ENCODE data around the gene DNTT.

DNTT gene

GRCh38 chr10:96387161-96387560 lies 82.9 kb downstream of the DNTT start:
- no peak for DNase-seq

GRCh38 chr10:96387601-96388000 lies 83.4 kb downstream of the DNTT start:
- no peak for DNase-seq
